Epithelial cell of esophagus (primary cell): ENCODE measurements around the gene C1orf146.
"Not testable (repeated sequence)": the region's sequence is repeated elsewhere in the genome, so short reads cannot be mapped to it uniquely, and the experiment has no call there.

ENCODE experiments used
- DNase-seq: peaks from one replicate; pipeline ENCODE4 v3.0.0; 2010; ENCODE audit warnings: low read depth
- H3K4me3 ChIP-seq: 2 replicates; pipeline ENCODE4 v1.5.1; 2011; ENCODE audit warnings: mild to moderate bottlenecking, low read length, control low read depth
- CTCF ChIP-seq: IDR thresholded peaks from 2 replicates; pipeline ENCODE4 v1.5.1; 2011; ENCODE audit warnings: low read depth, mild to moderate bottlenecking, low read length, control low read depth, inconsistent platforms; ENCODE audit not compliant: insufficient read depth; ENCODE audit errors: missing control alignments

Gene C1orf146

DNA sequence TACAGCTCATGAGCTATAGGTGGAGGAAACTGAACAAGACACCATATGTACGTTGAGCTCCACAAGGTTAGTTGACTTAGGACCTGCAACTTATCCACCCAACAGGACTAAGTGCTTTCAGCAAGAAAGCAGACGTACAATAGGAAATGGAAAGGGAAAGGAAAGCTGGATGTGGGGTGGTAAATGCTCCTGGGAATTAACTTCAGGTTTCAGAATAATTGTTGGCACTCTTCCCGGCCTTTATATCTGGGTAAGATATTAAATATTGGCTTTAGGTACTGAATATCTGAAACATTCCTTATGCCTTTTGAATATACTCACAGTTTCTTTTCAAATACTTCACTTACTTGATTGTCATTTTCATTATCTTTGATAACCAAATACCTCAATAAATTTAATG lies 44.8 kb downstream of the C1orf146 start:
- DNase-seq: no peak
- no peak for TF ChIP-seq CTCF
- H3K4me3 ChIP-seq: no peak overlapping the region

DNA sequence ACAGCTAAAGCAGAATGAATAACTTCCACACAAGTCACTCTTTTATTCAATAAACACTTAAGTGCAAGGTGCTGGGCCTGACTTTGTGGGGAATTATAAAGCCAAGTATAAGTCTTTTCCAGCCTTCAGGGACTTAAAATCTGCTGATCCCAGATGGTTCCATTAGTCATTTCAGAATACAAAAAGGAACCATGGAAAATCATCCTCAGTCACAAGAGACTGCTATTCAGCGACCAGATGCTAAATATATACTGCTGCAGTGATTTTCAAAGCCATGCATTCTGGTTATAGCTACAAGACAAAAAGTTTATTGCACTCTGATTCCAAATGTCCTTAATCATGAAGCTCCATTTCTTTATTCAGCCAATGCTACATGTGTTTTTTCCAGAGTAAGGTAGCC lies 55.3 kb downstream of the C1orf146 start:
- TF ChIP-seq CTCF: no peak
- no peak for DNase-seq

DNA sequence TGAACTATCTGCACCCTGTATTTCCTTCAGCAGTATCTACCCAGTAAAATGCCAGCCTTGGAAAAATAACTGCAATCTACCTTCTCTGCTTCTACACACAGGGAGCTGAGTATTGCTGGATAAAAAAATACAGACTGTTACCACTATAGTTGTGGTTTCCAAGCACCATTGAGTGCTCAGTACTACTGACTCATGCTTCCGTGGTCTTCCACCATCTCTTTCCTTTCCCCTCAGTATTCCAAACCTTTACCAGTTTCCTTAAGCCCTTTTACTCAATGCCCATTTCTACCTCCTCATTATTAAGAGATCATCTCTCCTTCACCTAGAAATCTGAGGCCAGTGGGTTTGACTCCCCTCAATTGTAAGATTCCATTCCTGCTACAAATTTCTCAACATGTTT lies 57.2 kb downstream of the C1orf146 start:
- no peak for DNase-seq
- H3K4me3 ChIP-seq: no peak overlapping the region
- TF ChIP-seq CTCF: no peak

More for the DNA sequence above, 55.3 kb downstream of the C1orf146 start:
- H3K4me3 ChIP-seq: no peak overlapping the region

DNA sequence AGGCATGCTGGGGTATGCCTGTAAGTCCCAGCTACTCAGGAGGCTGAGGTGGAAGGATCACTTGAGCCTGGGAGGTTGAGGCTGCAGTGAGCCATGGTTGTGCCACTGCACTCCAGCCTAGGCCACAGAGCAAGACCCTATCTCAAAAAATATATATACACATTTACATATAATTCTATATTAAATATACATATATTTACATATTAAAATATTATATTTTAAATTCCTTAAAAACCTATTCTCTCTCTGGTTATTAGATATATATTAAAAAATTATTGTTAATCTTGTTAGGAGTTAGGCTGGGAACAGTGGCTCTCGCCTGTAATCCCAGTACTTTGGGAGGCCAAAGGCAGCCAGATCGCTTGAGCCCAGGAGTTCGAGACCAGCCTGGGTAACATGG lies 58.4 kb downstream of the C1orf146 start:
- TF ChIP-seq CTCF: no peak
- H3K4me3 ChIP-seq: no peak overlapping the region
- no peak for DNase-seq

DNA sequence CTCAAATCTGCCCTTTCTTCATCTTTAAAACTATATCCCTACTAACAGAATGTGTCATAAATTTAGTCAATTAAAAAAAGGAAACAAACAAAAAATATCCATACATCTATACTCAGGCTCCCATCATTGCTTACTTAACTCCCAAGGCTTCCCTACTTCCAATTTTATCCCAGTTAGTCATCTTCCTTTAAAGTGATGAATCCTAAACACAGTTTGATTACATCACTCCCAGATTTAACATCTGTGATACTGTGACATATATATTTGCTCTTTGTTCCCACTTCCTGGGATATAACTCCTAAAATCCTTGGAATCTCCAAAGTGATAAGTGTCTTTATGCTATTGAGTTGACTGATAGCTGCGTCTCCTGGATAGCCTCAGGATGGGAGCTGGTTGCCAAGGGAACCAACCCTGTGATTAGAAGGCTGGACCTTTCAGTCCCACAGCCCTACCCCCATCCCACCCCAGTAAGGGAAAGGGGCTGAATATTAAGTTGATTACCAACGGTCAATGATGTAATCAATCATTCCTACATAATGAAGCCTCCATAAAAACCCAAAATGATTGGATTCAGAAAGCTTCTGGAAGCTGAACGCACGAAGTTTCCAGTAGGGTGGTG lies 59.5 kb downstream of the C1orf146 start:
- no peak for TF ChIP-seq CTCF
- peak; percentile 63 for DNase-seq

GRCh38 chr1:92279781-92280180 lies 62.1 kb downstream of the C1orf146 start:
- not testable (repeated sequence) for DNase-seq, H3K4me3 ChIP-seq

More for the DNA sequence above, 59.5 kb downstream of the C1orf146 start:
- H3K4me3 ChIP-seq: no peak overlapping the region

DNA sequence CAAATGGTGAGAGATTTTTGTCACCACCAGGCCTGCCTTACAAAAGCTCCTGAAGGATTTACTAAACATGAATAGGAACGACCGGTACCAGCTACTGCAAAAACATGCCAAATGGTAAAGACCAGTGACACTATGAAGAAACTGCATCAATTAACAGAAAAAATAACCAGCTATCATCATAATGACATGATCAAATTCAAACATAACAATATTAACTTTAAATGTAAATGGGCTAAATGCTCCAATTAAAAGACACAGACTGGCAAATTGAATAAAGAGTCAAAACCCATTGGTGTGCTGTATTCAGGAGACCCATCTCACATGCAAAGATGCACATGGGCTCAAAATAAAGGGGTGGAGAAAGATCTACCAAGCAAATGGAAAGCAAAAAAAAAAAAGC lies 63.7 kb downstream of the C1orf146 start:
- H3K4me3 ChIP-seq: not testable (repeated sequence)

GRCh38 chr1:92291372-92291999 lies 73.8 kb downstream of the C1orf146 start:
- H3K4me3 ChIP-seq: no peak overlapping the region
- peak; percentile 82 for TF ChIP-seq CTCF
- peak; percentile 73 for DNase-seq

More for the DNA sequence above, 63.7 kb downstream of the C1orf146 start:
- not testable (repeated sequence) for DNase-seq
